Lung (tissue), 12 donors: ENCODE measurements around the gene DTNB. TPM values are rescaled to one million over a fixed set of nuclear protein-coding genes. Genes with fewer than 3 reads are reported as not detected.

Experiments used
- ATAC-seq: fragments of 200-7000 bp; cut with Tn5 transposase; one replicate; pipeline ENCODE4 v1.9.1; 2020; ENCODE audit warnings: moderate number of reproducible peaks; ENCODE audit not compliant: insufficient read depth, low FRiP score
- DNase-seq, 3 donors: peaks; one replicate each; pipeline ENCODE4 v3.0.0-alpha.2; 2013 to 2017
- H3K27ac ChIP-seq, 2 donors: one replicate each; pipeline ENCODE4 v1.5.1; 2013; ENCODE audit warnings: mild to moderate bottlenecking in 2 of 2, moderate library complexity in 2 of 2, control low read depth in 1 of 2, inconsistent platforms in 1 of 2, low read depth in 1 of 2, low read length in 1 of 2
- H3K27me3 ChIP-seq, 3 donors: one replicate each; pipeline ENCODE4 v1.5.1; 2013; ENCODE audit warnings: low read length in 2 of 3; ENCODE audit not compliant: control insufficient read depth in 3 of 3, insufficient read depth in 3 of 3
- H3K36me3 ChIP-seq, 4 donors: one replicate each; pipeline ENCODE4 v1.5.1; 2013; ENCODE audit warnings: low read length in 4 of 4, mild to moderate bottlenecking in 1 of 4, moderate library complexity in 1 of 4; ENCODE audit not compliant: control insufficient read depth in 4 of 4, insufficient read depth in 4 of 4
- H3K4me1 ChIP-seq, 5 donors: one replicate each; pipeline ENCODE4 v1.5.1; 2013; ENCODE audit warnings: low read length in 5 of 5, mild to moderate bottlenecking in 2 of 5, moderate library complexity in 1 of 5; ENCODE audit not compliant: control insufficient read depth in 5 of 5, insufficient read depth in 5 of 5
- H3K4me3 ChIP-seq: one replicate; pipeline ENCODE4 v1.5.1; 2013; ENCODE audit warnings: mild to moderate bottlenecking, control low read depth, moderate library complexity
- H3K9ac ChIP-seq, 2 donors: one replicate each; pipeline ENCODE4 v1.5.1; 2013; ENCODE audit warnings: low read length in 2 of 2, control low read depth in 1 of 2; ENCODE audit not compliant: insufficient read depth in 1 of 2
- H3K9me3 ChIP-seq, 4 donors: one replicate each; pipeline ENCODE4 v1.5.1; 2013; ENCODE audit warnings: low read length in 3 of 4, mild to moderate bottlenecking in 1 of 4, moderate library complexity in 1 of 4; ENCODE audit not compliant: control insufficient read depth in 4 of 4, insufficient read depth in 3 of 4
- CTCF ChIP-seq: IDR thresholded peaks from 2 replicates; pipeline ENCODE4 v1.5.1; 2012; ENCODE audit warnings: mild to moderate bottlenecking; ENCODE audit errors: control extremely low read depth, extremely low read depth
- WGBS, 2 donors: extraction: QIAGEN DNeasy Blood & Tissue Kit; methylation state at CpG; one replicate each; pipeline ENCODE4 v1.1.7; 2013; 5-methylcytosine and 5-hydroxymethylcytosine counted together
- polyA plus RNA-seq, 2 donors: library from polyadenylated mRNA; stranded (reverse); fragments of 200-250 nt; gene quantifications; one replicate each; pipeline ENCODE4 v1.2.1, GENCODE V29; 2013
- total RNA-seq, 2 donors: library from RNA; depleted of rRNA in 1 of 2; stranded (reverse); fragments of >200 nt in 1 of 2; gene quantifications; one replicate each; pipeline ENCODE4 v1.2.1, GENCODE V29; 2014 to 2021
- donor health status: control.
- donor health status: control.
- donor health status: Bipolar disorder and iron deficiency.
- donor health status: healthy.
- donor health status: DM: yes; HTN: yes; CAD: no.

The DTNB gene
- total and polyA plus RNA-seq, 4 donors, result 10.1 to 35.2 (median 20.4) TPM

DNA sequence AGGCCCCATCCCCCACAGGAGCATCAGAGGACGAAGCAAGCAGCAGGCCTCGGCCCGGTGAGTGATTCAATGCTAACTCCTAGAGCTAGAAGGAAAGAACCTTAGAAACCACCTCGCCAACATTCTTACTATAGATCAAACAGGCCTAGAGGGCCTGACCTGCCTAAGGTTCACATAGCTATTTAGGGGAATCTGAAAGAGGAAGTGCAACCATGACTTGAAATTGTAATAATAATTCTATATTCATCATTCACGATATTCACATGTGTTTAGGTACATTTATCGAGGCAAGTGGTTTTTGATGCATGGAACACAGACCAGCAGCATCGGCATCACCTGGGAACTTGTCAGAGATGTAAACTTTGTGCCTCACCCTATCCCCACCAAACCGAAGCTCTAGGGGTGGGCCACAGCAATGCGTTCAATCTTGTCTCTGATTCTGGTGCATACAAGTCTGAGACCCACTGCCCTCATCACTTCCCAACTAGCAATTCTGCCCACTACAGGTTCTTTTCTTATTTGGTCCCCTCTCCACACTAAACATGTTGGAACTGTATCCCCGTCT is 253.6 kb downstream of the DTNB start:
- no peak overlapping the region for H3K4me3 ChIP-seq
- TF ChIP-seq CTCF, result no peak
- peaks cover 0 to 3% (median 0%) of the 10 kb centered on the region in 4 donors for H3K36me3 ChIP-seq
- 89 to 92% methylated on average over 10 of the region's 10 CpGs for WGBS, 2 donors
- no peak for DNase-seq
- H3K27ac ChIP-seq, result no peak overlapping the region
- peaks cover 0 to 7% (median 0%) of the 10 kb centered on the region in 5 donors for H3K4me1 ChIP-seq
- no peaks in the 10 kb centered on the region for H3K9me3 ChIP-seq
- H3K9ac ChIP-seq, result no peak overlapping the region
- H3K27me3 ChIP-seq, result no peaks in the 10 kb centered on the region
- no peak for ATAC-seq

DNA sequence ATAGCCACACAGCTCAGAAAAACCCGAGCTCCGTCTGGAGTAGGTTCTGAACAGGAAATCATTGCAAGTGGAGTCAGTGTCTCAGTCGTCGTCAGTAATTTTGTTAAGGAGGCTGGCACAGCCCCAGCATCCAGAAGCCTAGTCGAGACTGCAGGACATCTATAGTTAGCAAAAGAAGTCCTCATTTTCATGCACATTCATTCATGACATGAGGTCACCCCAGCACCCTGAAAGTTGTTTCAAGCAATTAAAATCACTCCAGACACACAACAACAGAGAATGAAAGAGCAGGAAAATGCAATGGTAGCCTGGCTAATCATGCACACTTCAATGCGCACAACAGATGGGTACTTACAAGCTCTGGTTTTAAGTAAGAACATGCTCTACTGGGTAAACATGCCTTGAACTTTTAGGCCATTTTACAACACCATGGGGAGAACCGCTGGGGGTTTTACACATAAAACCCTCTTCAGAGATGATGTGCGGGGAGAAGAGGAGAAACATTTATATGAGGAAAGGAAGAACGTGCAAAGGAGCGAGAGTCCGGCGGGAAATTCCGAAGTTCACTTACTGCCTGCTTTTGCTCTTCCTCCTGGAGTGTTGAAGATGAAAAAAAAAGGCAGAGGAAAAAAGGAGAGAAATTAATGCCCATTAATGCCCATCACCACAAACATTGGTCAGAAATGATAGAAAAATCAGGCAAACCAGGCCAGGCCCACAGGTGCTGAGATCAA is 254.3 kb downstream of the DTNB start:
- H3K4me3 ChIP-seq, result no peak overlapping the region
- no peak overlapping the region for H3K27ac ChIP-seq
- ATAC-seq, result no peak
- WGBS, 2 donors, result 82 to 85% methylated on average over 13 of the region's 13 CpGs
- no peaks in the 10 kb centered on the region for H3K27me3 ChIP-seq
- H3K36me3 ChIP-seq, result peaks cover 0 to 3% (median 0%) of the 10 kb centered on the region in 4 donors
- no peaks in the 10 kb centered on the region for H3K9me3 ChIP-seq
- no peak for TF ChIP-seq CTCF
- H3K9ac ChIP-seq, result no peak overlapping the region
- peaks cover 0 to 7% (median 0%) of the 10 kb centered on the region in 5 donors for H3K4me1 ChIP-seq
- DNase-seq, result peak; percentile 24 to 66 (median 56)

- Histone ChIP-seq H3K9me3 (no peaks in the 10 kb centered on the region), H3K36me3 (peaks cover 0 to 3% (median 0%) of the 10 kb centered on the region in 4 donors), H3K9ac (no peak overlapping the region), H3K27me3 (no peaks in the 10 kb centered on the region), H3K4me1 (peaks cover 0 to 7% (median 0%) of the 10 kb centered on the region in 5 donors), H3K27ac (no peak overlapping the region), H3K4me3 (no peak overlapping the region)
- ATAC-seq (no peak), DNase-seq (no peak)
- TF ChIP-seq CTCF, result no peak
- 97% methylated on average over 6 of the region's 6 CpGs for WGBS, 2 donors
These were observed 255.5 kb downstream of the DTNB start for GRCh38 chr2:25417715-25418369.
